ENCODE data around the gene GALNT9.

- TF ChIP-seq CTCF (IDR thresholded peaks at IDR 0.05) (no peak), POLR2A (IDR thresholded peaks at IDR 0.05) (no peak)
Measured at GRCh38 chr12:132194556-132194955, 134.8 kb downstream of the GALNT9 start.
